Rectal smooth muscle tissue (tissue), 1 donor: ENCODE data around the gene DIPK1B.
"Not testable (repeated sequence)": the region's sequence is repeated elsewhere in the genome, so short reads cannot be mapped to it uniquely, and the experiment has no call there.

ENCODE experiments used
- H3K27ac ChIP-seq: one replicate; pipeline ENCODE4 v1.7.0; 2013; ENCODE audit warnings: low read depth, low read length, inconsistent platforms
- H3K27me3 ChIP-seq: one replicate; pipeline ENCODE4 v1.7.0; 2013; ENCODE audit warnings: low read length; ENCODE audit not compliant: control insufficient read depth, insufficient read depth
- H3K36me3 ChIP-seq: one replicate; pipeline ENCODE4 v1.7.0; 2013; ENCODE audit warnings: low read length; ENCODE audit not compliant: control insufficient read depth, insufficient read depth
- H3K4me1 ChIP-seq: one replicate; pipeline ENCODE4 v1.7.0; 2013; ENCODE audit warnings: low read length; ENCODE audit not compliant: control insufficient read depth, insufficient read depth
- H3K4me3 ChIP-seq: one replicate; pipeline ENCODE4 v1.7.0; 2013; ENCODE audit warnings: low read length
- H3K9ac ChIP-seq: one replicate; pipeline ENCODE4 v1.7.0; 2013; ENCODE audit warnings: low read length

DIPK1B gene

GRCh38 chr9:136762915-136763648 lies 50.7 kb downstream of the DIPK1B start:
- H3K36me3 ChIP-seq = no peaks in the 10 kb centered on the region
- H3K4me1 ChIP-seq = no peaks in the 10 kb centered on the region
- no peak overlapping the region for H3K4me3 ChIP-seq
- H3K27ac ChIP-seq = no peak overlapping the region
- no peak overlapping the region for H3K9ac ChIP-seq
- H3K27me3 ChIP-seq = peaks cover 12% of the 10 kb centered on the region

- Histone ChIP-seq H3K4me1 (no peaks in the 10 kb centered on the region), H3K27me3 (peaks cover 13% of the 10 kb centered on the region), H3K9ac (no peak overlapping the region), H3K27ac (no peak overlapping the region), H3K36me3 (no peaks in the 10 kb centered on the region), H3K4me3 (no peak overlapping the region)
Measured at GRCh38 chr9:136763649-136764035, 51.3 kb downstream of the DIPK1B start.

GRCh38 chr9:136764301-136764891 lies 52.0 kb downstream of the DIPK1B start, which contains the start of gene LCN15:
TSS of gene LCN15 (minus strand) at chr9:136764518. CDS start at chr9:136764488, 30 bp downstream.
- H3K36me3 ChIP-seq = no peaks in the 10 kb centered on the region
- no peak within 1 kb of the TSS for H3K9ac ChIP-seq
- peaks cover 13% of the 10 kb centered on the region for H3K27me3 ChIP-seq
- no peaks in the 10 kb centered on the region for H3K4me1 ChIP-seq
- H3K27ac ChIP-seq = no peak within 1 kb of the TSS
- H3K4me3 ChIP-seq = no peak within 1 kb of the TSS

- no peak overlapping the region for H3K9ac ChIP-seq
- H3K36me3 ChIP-seq = no peaks in the 10 kb centered on the region
- H3K4me3 ChIP-seq = no peak overlapping the region
- H3K27ac ChIP-seq = no peak overlapping the region
- H3K27me3 ChIP-seq = peaks cover 13% of the 10 kb centered on the region
- H3K4me1 ChIP-seq = no peaks in the 10 kb centered on the region
Measured at GRCh38 chr9:136765041-136765440, 52.7 kb downstream of the DIPK1B start.

- peaks cover 10% of the 10 kb centered on the region for H3K27me3 ChIP-seq
- not testable (repeated sequence) for H3K27ac ChIP-seq, H3K4me1 ChIP-seq, H3K4me3 ChIP-seq, H3K36me3 ChIP-seq, H3K9ac ChIP-seq
Measured at GRCh38 chr9:136765745-136766409, 53.5 kb downstream of the DIPK1B start.

- not testable (repeated sequence) for H3K4me3 ChIP-seq, H3K4me1 ChIP-seq, H3K9ac ChIP-seq, H3K36me3 ChIP-seq, H3K27ac ChIP-seq
- peaks cover 10% of the 10 kb centered on the region for H3K27me3 ChIP-seq
Measured at GRCh38 chr9:136766410-136767120, 54.2 kb downstream of the DIPK1B start.

- Histone ChIP-seq H3K4me3 (no peak overlapping the region), H3K36me3 (no peaks in the 10 kb centered on the region), H3K4me1 (no peaks in the 10 kb centered on the region), H3K27ac (no peak overlapping the region), H3K27me3 (peaks cover 4% of the 10 kb centered on the region), H3K9ac (no peak overlapping the region)
Measured at GRCh38 chr9:136769710-136770191, 57.4 kb downstream of the DIPK1B start.

- Histone ChIP-seq H3K27me3 (peaks cover 4% of the 10 kb centered on the region), H3K27ac (no peak overlapping the region), H3K36me3 (no peaks in the 10 kb centered on the region), H3K4me1 (no peaks in the 10 kb centered on the region), H3K4me3 (no peak overlapping the region), H3K9ac (no peak overlapping the region)
Measured at GRCh38 chr9:136771907-136772415, 59.6 kb downstream of the DIPK1B start.

- Histone ChIP-seq H3K27ac (no peak overlapping the region), H3K9ac (no peak overlapping the region), H3K27me3 (no peaks in the 10 kb centered on the region), H3K36me3 (no peaks in the 10 kb centered on the region), H3K4me3 (no peak overlapping the region), H3K4me1 (no peaks in the 10 kb centered on the region)
Measured at GRCh38 chr9:136773386-136774044, 61.1 kb downstream of the DIPK1B start.
